Right renal cortex interstitium (tissue), 3 donors: Measurements from ENCODE around the gene RBBP8NL. TPM values are rescaled to one million over a fixed set of nuclear protein-coding genes. Genes with fewer than 3 reads are reported as not detected.

Source experiments
- DNase-seq, 3 donors: peaks; one replicate each; pipeline ENCODE4 v3.0.0-alpha.2; 2013; ENCODE audit warnings: low read depth in 3 of 3, low spot score in 2 of 3
- polyA plus RNA-seq, 3 donors: library from polyadenylated mRNA; unstranded; fragments of 120-200 nt; gene quantifications; one replicate each; pipeline ENCODE4 v1.2.1, GENCODE V29; 2013; ENCODE audit not compliant: insufficient read length in 3 of 3

The RBBP8NL gene
- polyA plus RNA-seq, 3 donors, result 0.87 to 1.5 (median 1.4) TPM

- no peak for DNase-seq
These were observed 35.7 kb upstream of the RBBP8NL start for GRCh38 chr20:62462976-62463592.

- no peak for DNase-seq
These were observed 34.5 kb upstream of the RBBP8NL start for GRCh38 chr20:62461834-62462233.

- no peak for DNase-seq
These were observed 33.8 kb upstream of the RBBP8NL start for GRCh38 chr20:62461157-62461556.

GRCh38 chr20:62460678-62461077, 33.3 kb upstream of the RBBP8NL start:
- no peak for DNase-seq

GRCh38 chr20:62459488-62459887, 32.1 kb upstream of the RBBP8NL start:
- DNase-seq, result no peak

GRCh38 chr20:62458275-62459251, 31.2 kb upstream of the RBBP8NL start:
- no peak for DNase-seq

GRCh38 chr20:62457831-62458230, 30.5 kb upstream of the RBBP8NL start:
- no peak for DNase-seq

GRCh38 chr20:62457098-62457497, 29.8 kb upstream of the RBBP8NL start:
- DNase-seq, result no peak

GRCh38 chr20:62455929-62456328, 28.6 kb upstream of the RBBP8NL start:
- no peak for DNase-seq

- no peak for DNase-seq
These were observed 27.7 kb upstream of the RBBP8NL start for GRCh38 chr20:62454904-62455636.

GRCh38 chr20:62453186-62453808, 26.0 kb upstream of the RBBP8NL start:
- no peak for DNase-seq

GRCh38 chr20:62452475-62453095, 25.2 kb upstream of the RBBP8NL start:
- no peak for DNase-seq

- DNase-seq, result no peak
These were observed 24.6 kb upstream of the RBBP8NL start for GRCh38 chr20:62451970-62452369.

- DNase-seq, result no peak
These were observed 23.9 kb upstream of the RBBP8NL start for GRCh38 chr20:62451156-62451767.

GRCh38 chr20:62449951-62450691, 22.8 kb upstream of the RBBP8NL start:
- DNase-seq, result no peak

GRCh38 chr20:62448788-62449187, 21.4 kb upstream of the RBBP8NL start:
- DNase-seq, result no peak

GRCh38 chr20:62448038-62448437, 20.7 kb upstream of the RBBP8NL start:
- DNase-seq, result no peak

GRCh38 chr20:62446888-62447869, 19.8 kb upstream of the RBBP8NL start:
- DNase-seq, result no peak
